Natural killer cell (primary cell): ENCODE results near the gene MCEMP1. TPM values are rescaled to one million over a fixed set of nuclear protein-coding genes. Genes with fewer than 3 reads are reported as not detected.
A peak's percentile ranks its signal among the peaks of the same experiment; 100 is the strongest.

Experiments used
- ATAC-seq, 3 donors: fragments of 150-1000 bp in 2 of 3; fragments of 200-7000 bp in 1 of 3; cut with Tn5 transposase; 1 replicate in 1 of 3; 2 replicates in 2 of 3; pipeline ENCODE4 v1.10.0; 2021; ENCODE audit warnings: mild to moderate bottlenecking in 2 of 3, moderate library complexity in 2 of 3
- DNase-seq, 2 donors: peaks; one replicate each; pipeline versions ENCODE4 v3.0.0 to v3.0.0-alpha.2; 2013 to 2021; ENCODE audit warnings: mixed read lengths in 1 of 2
- H3K27ac ChIP-seq: one replicate; pipeline ENCODE4 v1.5.1; 2013; ENCODE audit warnings: mild to moderate bottlenecking, low read length
- H3K27me3 ChIP-seq: one replicate; pipeline ENCODE4 v1.6.1; 2013; ENCODE audit warnings: low read length; ENCODE audit not compliant: control insufficient read depth, insufficient read depth
- H3K36me3 ChIP-seq: one replicate; pipeline ENCODE4 v1.6.1; 2013; ENCODE audit warnings: low read length; ENCODE audit not compliant: control insufficient read depth, insufficient read depth
- H3K4me1 ChIP-seq: one replicate; pipeline ENCODE4 v1.6.1; 2013; ENCODE audit warnings: low read length; ENCODE audit not compliant: control insufficient read depth, insufficient read depth
- H3K4me3 ChIP-seq: one replicate; pipeline ENCODE4 v1.5.1; 2013; ENCODE audit warnings: low read length
- H3K9me3 ChIP-seq: one replicate; pipeline ENCODE4 v1.6.1; 2013; ENCODE audit warnings: low read length; ENCODE audit not compliant: control insufficient read depth, insufficient read depth
- H3K27ac Mint-ChIP-seq, 2 donors: one replicate each; pipeline ENCODE4 v1.8.0; 2022; ENCODE audit warnings: mild to moderate bottlenecking in 2 of 2, mixed read lengths in 2 of 2, moderate library complexity in 1 of 2
- H3K27me3 Mint-ChIP-seq, 2 donors: one replicate each; pipeline ENCODE4 v1.8.0; 2022; ENCODE audit warnings: low read depth in 2 of 2, mixed read lengths in 2 of 2
- H3K36me3 Mint-ChIP-seq: one replicate; pipeline ENCODE4 v1.8.0; 2022; ENCODE audit warnings: mixed read lengths
- H3K4me1 Mint-ChIP-seq, 2 donors: one replicate each; pipeline ENCODE4 v1.8.0; 2022; ENCODE audit warnings: mixed read lengths in 2 of 2
- H3K4me3 Mint-ChIP-seq: one replicate; pipeline ENCODE4 v1.8.0; 2022; ENCODE audit warnings: mild to moderate bottlenecking, moderate library complexity, mixed read lengths
- H3K9me3 Mint-ChIP-seq, 2 donors: one replicate each; pipeline ENCODE4 v1.8.0; 2022; ENCODE audit warnings: mixed read lengths in 2 of 2
- CTCF ChIP-seq: fragments of 200-600 bp; IDR thresholded peaks from one replicate; pipeline ENCODE4 v1.8.0; 2022; ENCODE audit warnings: antibody characterized with exemption
- WGBS: methylation state at CpG from one replicate; pipeline ENCODE4 v1.1.7; 2013; ENCODE audit warnings: missing lambda C conversion rate; ENCODE audit not compliant: insufficient coverage; 5-methylcytosine and 5-hydroxymethylcytosine counted together
- intact Hi-C: fragments of 100-400 bp; cut with micrococcal nuclease; formaldehyde crosslinking; loops from one replicate; pipeline ENCODE4 v1.14.2; 2022
- total RNA-seq, 4 donors: library from RNA; stranded (reverse); fragments of 120-200 nt in 1 of 4; gene quantifications; one replicate each; pipeline versions ENCODE4 v1.2.3 to v1.2.4, GENCODE V29; 2013 to 2022

The MCEMP1 gene
- total RNA-seq, 3 donors from 2014 or later (not counting 1 experiment from before 2014, with no cell fraction given): 0.59 to 4.8 (median 1.8) TPM

GRCh38 chr19:7648265-7649014 lies 28.4 kb upstream of the MCEMP1 start:
- no peak for DNase-seq

GRCh38 chr19:7650148-7650547 lies 26.7 kb upstream of the MCEMP1 start:
- Histone ChIP-seq H3K4me1 (peaks cover 10% of the 10 kb centered on the region), H3K36me3 (peaks cover 6% of the 10 kb centered on the region), H3K4me3 (no peak overlapping the region), H3K9me3 (no peaks in the 10 kb centered on the region), H3K27ac (no peak overlapping the region), H3K27me3 (no peaks in the 10 kb centered on the region)
- Mint-ChIP-seq H3K9me3 (no peaks in the 10 kb centered on the region), H3K4me1 (peaks cover 5 to 16% of the 10 kb centered on the region in 2 donors), H3K4me3 (no peak overlapping the region), H3K36me3 (no peaks in the 10 kb centered on the region), H3K27ac (no peak overlapping the region), H3K27me3 (no peaks in the 10 kb centered on the region)
- WGBS: 53% methylated on average over 2 of the region's 2 CpGs
- DNase-seq (no peak), ATAC-seq (no peak)
- no peak for TF ChIP-seq CTCF
- intact Hi-C loops: no loop called here

More at GRCh38 chr19:7648265-7649014, 28.4 kb upstream of the MCEMP1 start:
- Mint-ChIP-seq H3K27me3 (no peaks in the 10 kb centered on the region), H3K4me3 (no peak overlapping the region), H3K4me1 (peaks cover 5 to 16% of the 10 kb centered on the region in 2 donors), H3K27ac (no peak overlapping the region), H3K36me3 (no peaks in the 10 kb centered on the region), H3K9me3 (no peaks in the 10 kb centered on the region)
- Histone ChIP-seq H3K27me3 (no peaks in the 10 kb centered on the region), H3K4me3 (no peak overlapping the region), H3K36me3 (peaks cover 11% of the 10 kb centered on the region), H3K27ac (no peak overlapping the region), H3K4me1 (peaks cover 19% of the 10 kb centered on the region), H3K9me3 (no peaks in the 10 kb centered on the region)
- ATAC-seq: no peak
- no peak for TF ChIP-seq CTCF
- 91% methylated on average over 15 of the region's 15 CpGs for WGBS
- intact Hi-C loops: no loop called here

GRCh38 chr19:7652061-7652641 lies 24.7 kb upstream of the MCEMP1 start:
- peak overlapping the region; percentile 58 for H3K27ac ChIP-seq
- peak; percentile 98 for TF ChIP-seq CTCF
- peaks cover 3% of the 10 kb centered on the region for H3K36me3 ChIP-seq
- WGBS: 5% methylated on average over 28 of the region's 28 CpGs
- peak overlapping the region; percentile 83 for H3K4me3 Mint-ChIP-seq
- H3K4me1 Mint-ChIP-seq: peaks cover 5 to 10% of the 10 kb centered on the region in 2 donors
- H3K27ac Mint-ChIP-seq: peak overlapping the region; percentile 82 to 91
- H3K36me3 Mint-ChIP-seq: no peaks in the 10 kb centered on the region
- DNase-seq (peak; percentile 87 to 94), ATAC-seq (peak; percentile 91 to 92 (median 92))
- no peaks in the 10 kb centered on the region for H3K27me3 Mint-ChIP-seq
- intact Hi-C loops: loop anchor here (1.0 kb wide), 2 partner anchors 29 to 147 kb away; no protein-coding TSS in a partner anchor
- no peaks in the 10 kb centered on the region for H3K9me3 Mint-ChIP-seq
- H3K4me1 ChIP-seq: peaks cover 10% of the 10 kb centered on the region
- no peaks in the 10 kb centered on the region for H3K27me3 ChIP-seq
- no peaks in the 10 kb centered on the region for H3K9me3 ChIP-seq
- peak overlapping the region; percentile 13 for H3K4me3 ChIP-seq
